Activated naive CD8-positive, alpha-beta T cell treated with anti-CD3 and anti-CD28 coated beads, Interleukin-2, amount 50 U/mL, for 24 hours (primary cell): ENCODE results near the gene CYP4F12.
"Not testable (repeated sequence)": the region's sequence is repeated elsewhere in the genome, so short reads cannot be mapped to it uniquely, and the experiment has no call there.

ENCODE experiments used
- ATAC-seq: fragments of 150-1000 bp; cut with Tn5 transposase; one replicate; pipeline ENCODE4 v1.10.0; 2021
- DNase-seq: peaks from one replicate; pipeline ENCODE4 v3.0.0; 2021
- H3K27ac Mint-ChIP-seq: one replicate; pipeline ENCODE4 v1.8.0; 2021; ENCODE audit warnings: mild to moderate bottlenecking, mixed read lengths
- H3K27me3 Mint-ChIP-seq: one replicate; pipeline ENCODE4 v1.8.0; 2021; ENCODE audit warnings: mixed read lengths
- H3K36me3 Mint-ChIP-seq: one replicate; pipeline ENCODE4 v1.8.0; 2021; ENCODE audit warnings: low read depth, mixed read lengths
- H3K4me1 Mint-ChIP-seq: one replicate; pipeline ENCODE4 v1.8.0; 2021; ENCODE audit warnings: mixed read lengths
- H3K4me3 Mint-ChIP-seq: one replicate; pipeline ENCODE4 v1.8.0; 2021; ENCODE audit warnings: mild to moderate bottlenecking, moderate library complexity, mixed read lengths
- H3K9me3 Mint-ChIP-seq: one replicate; pipeline ENCODE4 v1.8.0; 2021; ENCODE audit warnings: mixed read lengths

The CYP4F12 gene

GRCh38 chr19:15671237-15671821 lies 1.6 kb upstream of the CYP4F12 start:
- peaks cover 3% of the 10 kb centered on the region for H3K27me3 Mint-ChIP-seq
- ATAC-seq (no peak), DNase-seq (no peak)
- no peaks in the 10 kb centered on the region for H3K36me3 Mint-ChIP-seq
- peaks cover 7% of the 10 kb centered on the region for H3K9me3 Mint-ChIP-seq
- H3K27ac Mint-ChIP-seq, result no peak overlapping the region
- no peak overlapping the region for H3K4me3 Mint-ChIP-seq
- H3K4me1 Mint-ChIP-seq, result peaks cover 16% of the 10 kb centered on the region

DNA sequence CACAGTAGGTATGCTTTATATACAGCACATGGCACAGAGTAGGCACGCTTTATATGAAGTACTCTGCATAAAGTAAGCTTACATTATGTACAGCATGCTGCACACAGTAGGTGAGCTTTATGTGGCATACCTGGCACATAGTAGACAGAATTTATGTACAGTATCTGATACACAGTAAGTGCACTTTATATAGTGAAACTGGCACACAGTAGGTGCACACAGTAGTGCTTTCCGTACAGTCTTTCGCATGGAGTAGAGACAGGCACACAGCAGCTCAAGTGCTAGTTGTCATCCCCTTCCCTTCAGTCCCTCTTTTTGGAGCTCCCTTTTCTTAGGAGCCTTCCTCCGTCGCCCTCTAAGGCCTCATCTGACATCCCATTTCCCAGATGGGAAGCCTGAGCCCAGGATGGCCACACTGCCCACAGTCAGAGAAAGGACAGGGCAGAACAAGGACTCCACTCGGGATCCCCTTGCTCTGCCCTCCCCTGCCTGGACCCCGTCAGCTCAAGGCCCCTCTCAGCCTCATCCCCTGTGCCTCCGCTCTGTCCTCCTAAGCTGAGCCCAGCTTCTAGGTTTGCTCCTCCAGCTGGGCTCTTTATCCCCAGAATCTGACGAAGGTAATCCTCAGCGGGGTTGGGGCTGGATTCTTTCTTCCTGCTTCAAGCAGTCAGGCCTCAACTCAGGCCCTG lies 852 bp upstream of the CYP4F12 start:
- Mint-ChIP-seq H3K4me3 (no peak overlapping the region), H3K36me3 (no peaks in the 10 kb centered on the region), H3K4me1 (peaks cover 16% of the 10 kb centered on the region), H3K27me3 (peaks cover 3% of the 10 kb centered on the region), H3K27ac (no peak overlapping the region), H3K9me3 (peaks cover 7% of the 10 kb centered on the region)
- DNase-seq (no peak), ATAC-seq (no peak)

- DNase-seq (no peak), ATAC-seq (peak; percentile 66)
- Mint-ChIP-seq H3K4me1 (peaks cover 19% of the 10 kb centered on the region), H3K27ac (no peak overlapping the region), H3K27me3 (peaks cover 3% of the 10 kb centered on the region), H3K9me3 (peaks cover 15% of the 10 kb centered on the region), H3K36me3 (no peaks in the 10 kb centered on the region), H3K4me3 (no peak overlapping the region)
Observed at GRCh38 chr19:15673176-15673654, 328 bp downstream of the CYP4F12 start.

DNA sequence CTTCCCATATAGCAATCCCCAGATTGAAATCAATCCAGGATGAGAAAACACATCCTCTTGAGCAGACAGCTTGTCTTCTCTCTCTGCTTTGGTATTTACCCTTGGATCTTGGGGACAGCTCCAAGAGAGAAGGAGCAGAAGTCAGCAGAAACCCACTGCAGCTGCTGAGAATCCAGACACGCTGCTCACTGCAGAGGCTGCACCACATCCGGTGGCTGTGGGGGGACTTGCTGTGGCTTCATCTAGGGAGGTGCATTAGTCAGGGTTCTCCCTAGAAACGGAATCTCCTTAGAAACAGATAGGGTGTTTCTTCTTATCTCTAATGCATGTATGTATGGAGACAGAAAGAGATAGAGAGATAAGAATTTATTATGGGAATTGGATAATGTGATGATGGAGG lies 2.7 kb downstream of the CYP4F12 start:
- H3K27ac Mint-ChIP-seq, result no peak overlapping the region
- DNase-seq, result no peak
- no peak for ATAC-seq

DNA sequence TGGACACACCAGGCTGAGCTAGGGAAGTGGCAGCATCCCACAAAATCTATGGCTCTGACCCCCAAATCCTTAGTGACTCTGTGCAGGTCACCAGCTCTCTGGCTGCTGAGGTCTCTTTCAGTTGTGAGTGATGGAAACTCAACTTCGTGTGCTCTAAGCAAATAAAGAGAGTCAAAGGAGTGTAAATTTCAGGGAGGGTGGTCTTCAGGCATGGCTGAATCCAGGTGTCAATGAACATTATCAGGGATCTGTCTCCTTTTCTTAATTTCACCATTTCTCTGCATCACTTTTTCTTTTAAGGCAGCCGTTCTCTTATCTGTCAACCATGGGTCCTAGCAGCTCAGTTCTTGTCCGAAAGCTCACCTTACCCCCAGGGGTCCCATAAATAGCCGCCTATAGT lies 6.2 kb downstream of the CYP4F12 start:
- no peaks in the 10 kb centered on the region for H3K36me3 Mint-ChIP-seq
- DNase-seq (no peak), ATAC-seq (no peak)
- H3K4me1 Mint-ChIP-seq, result peaks cover 7% of the 10 kb centered on the region
- H3K4me3 Mint-ChIP-seq, result no peak overlapping the region
- peaks cover 10% of the 10 kb centered on the region for H3K27me3 Mint-ChIP-seq
- H3K9me3 Mint-ChIP-seq, result peaks cover 15% of the 10 kb centered on the region
- no peak overlapping the region for H3K27ac Mint-ChIP-seq

More for the DNA sequence above, 2.7 kb downstream of the CYP4F12 start:
- Mint-ChIP-seq H3K9me3 (peaks cover 15% of the 10 kb centered on the region), H3K27me3 (peaks cover 2% of the 10 kb centered on the region), H3K4me1 (peaks cover 19% of the 10 kb centered on the region), H3K36me3 (no peaks in the 10 kb centered on the region), H3K4me3 (no peak overlapping the region)

GRCh38 chr19:15679865-15680264 lies 7.0 kb downstream of the CYP4F12 start:
- H3K36me3 Mint-ChIP-seq, ATAC-seq, H3K9me3 Mint-ChIP-seq, H3K4me1 Mint-ChIP-seq, H3K27ac Mint-ChIP-seq, H3K4me3 Mint-ChIP-seq, DNase-seq: not testable (repeated sequence)
- H3K27me3 Mint-ChIP-seq, result peaks cover 13% of the 10 kb centered on the region

DNA sequence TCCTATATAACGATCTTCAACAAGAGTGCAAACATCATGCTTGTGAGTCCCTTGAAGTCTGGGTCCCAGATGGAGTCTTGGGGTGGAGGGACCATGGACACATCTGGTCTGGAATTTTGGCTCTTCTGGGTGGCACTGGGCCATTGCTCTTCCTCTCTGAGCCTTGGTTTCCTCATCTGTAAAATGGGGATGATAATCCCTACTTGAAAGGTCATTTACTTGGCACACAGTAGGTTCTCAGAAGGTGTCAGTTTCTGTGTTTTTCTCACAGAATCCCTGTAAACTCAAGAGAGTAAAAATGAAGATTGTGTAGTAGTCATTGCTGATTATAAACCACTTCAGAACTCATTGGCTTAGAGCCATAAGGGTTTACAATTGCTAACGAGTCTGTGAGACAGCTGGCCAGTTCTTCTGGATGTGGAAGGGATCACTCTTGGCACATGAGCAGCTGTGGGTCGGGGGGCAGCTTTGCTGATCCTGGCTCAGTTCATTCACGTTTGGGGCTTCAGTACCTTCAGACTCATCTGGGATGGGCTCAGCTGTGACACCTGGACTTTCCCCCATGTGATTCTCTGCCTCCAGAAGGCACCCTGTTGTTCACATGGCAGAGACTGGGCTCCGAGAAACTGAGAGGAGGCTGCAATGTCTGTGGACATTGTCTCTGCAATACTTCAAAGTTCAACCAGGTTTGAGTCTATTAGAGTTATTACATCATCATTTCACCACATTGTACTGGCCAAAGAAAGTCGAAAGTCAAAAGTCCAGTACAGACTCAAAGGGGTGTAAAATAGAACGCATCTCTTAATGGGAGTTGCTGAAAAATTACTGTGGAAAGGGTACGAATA lies 7.8 kb downstream of the CYP4F12 start:
- Mint-ChIP-seq H3K36me3 (no peaks in the 10 kb centered on the region), H3K27ac (no peak overlapping the region), H3K4me1 (peaks cover 2% of the 10 kb centered on the region), H3K4me3 (no peak overlapping the region), H3K27me3 (peaks cover 17% of the 10 kb centered on the region), H3K9me3 (peaks cover 8% of the 10 kb centered on the region)
- DNase-seq (no peak), ATAC-seq (no peak)

- no peaks in the 10 kb centered on the region for H3K36me3 Mint-ChIP-seq
- no peak for DNase-seq
- no peak overlapping the region for H3K4me3 Mint-ChIP-seq
- H3K27me3 Mint-ChIP-seq, result peaks cover 25% of the 10 kb centered on the region
- no peak for ATAC-seq
- peaks cover 4% of the 10 kb centered on the region for H3K9me3 Mint-ChIP-seq
- no peaks in the 10 kb centered on the region for H3K4me1 Mint-ChIP-seq
- H3K27ac Mint-ChIP-seq, result no peak overlapping the region
Observed at GRCh38 chr19:15683411-15683810, 10.5 kb downstream of the CYP4F12 start.

GRCh38 chr19:15684828-15685227 lies 11.9 kb downstream of the CYP4F12 start:
- DNase-seq (peak; percentile 7), ATAC-seq (no peak)
- H3K27me3 Mint-ChIP-seq, result peaks cover 23% of the 10 kb centered on the region
- H3K9me3 Mint-ChIP-seq, result peaks cover 6% of the 10 kb centered on the region
- H3K36me3 Mint-ChIP-seq, result no peaks in the 10 kb centered on the region
- H3K4me1 Mint-ChIP-seq, result no peaks in the 10 kb centered on the region
- H3K27ac Mint-ChIP-seq, result no peak overlapping the region
- H3K4me3 Mint-ChIP-seq, result no peak overlapping the region

DNA sequence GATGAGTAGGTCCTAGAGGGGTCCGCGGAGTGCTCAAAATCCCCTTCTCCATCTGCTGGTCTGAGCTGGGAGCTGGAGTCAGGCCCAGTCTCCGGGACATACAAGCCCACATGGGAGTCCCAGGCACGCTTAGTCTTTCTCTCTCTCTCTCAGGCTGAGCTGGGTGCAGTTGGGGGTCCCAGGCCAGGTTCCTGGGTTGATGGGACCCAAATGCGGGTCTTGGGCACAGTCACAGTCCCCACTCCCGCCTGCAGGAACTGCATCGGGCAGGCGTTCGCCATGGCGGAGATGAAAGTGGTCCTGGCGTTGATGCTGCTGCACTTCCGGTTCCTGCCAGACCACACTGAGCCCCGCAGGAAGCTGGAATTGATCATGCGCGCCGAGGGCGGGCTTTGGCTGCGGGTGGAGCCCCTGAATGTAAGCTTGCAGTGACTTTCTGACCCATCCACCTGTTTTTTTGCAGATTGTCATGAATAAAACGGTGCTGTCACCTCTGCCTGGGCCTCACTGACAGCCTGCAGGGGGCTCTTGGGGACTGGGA lies 23.8 kb downstream of the CYP4F12 start:
- Mint-ChIP-seq H3K4me1 (no peaks in the 10 kb centered on the region), H3K27ac (no peak overlapping the region), H3K36me3 (no peaks in the 10 kb centered on the region), H3K9me3 (no peaks in the 10 kb centered on the region), H3K4me3 (no peak overlapping the region), H3K27me3 (peaks cover 26% of the 10 kb centered on the region)
- ATAC-seq (no peak), DNase-seq (no peak)

DNA sequence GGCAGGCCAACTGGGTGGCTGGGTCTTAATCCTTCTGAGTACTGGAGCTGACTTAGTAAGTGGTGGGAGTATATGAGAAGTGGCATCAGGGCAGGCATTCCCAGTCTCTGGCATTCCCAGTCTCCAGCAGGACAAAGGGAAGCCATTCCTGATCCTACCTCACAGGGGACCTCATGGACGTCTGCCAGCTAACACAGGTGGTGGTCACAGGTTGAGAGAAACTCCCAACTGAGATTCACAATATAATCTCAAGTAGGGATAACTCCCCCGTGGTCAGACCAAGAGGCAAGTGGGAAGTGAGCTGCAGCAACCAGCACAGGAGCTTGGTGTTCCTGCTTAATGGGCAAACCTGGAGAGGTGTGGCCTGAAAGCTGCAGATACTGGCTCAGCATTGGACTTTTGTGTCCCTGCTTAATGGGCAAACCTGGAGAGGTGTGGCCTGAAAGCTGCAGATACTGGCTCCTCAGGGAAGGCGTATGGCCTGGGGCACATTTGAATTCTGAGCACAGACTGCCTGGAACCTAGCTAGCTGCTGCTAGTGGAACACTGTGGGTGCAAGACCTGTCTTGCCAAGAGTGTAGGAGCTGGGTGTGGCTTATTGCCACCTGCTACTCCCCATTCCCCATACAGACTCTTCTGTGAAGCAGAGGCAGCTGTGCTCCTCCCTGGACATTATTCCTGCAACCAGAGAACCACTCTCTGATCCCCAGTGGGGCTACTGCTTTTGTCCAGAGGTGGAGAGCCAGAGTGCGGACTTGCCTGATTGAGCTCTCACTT lies 29.1 kb downstream of the CYP4F12 start:
- DNase-seq (no peak), ATAC-seq (no peak)
- no peak overlapping the region for H3K27ac Mint-ChIP-seq
- H3K4me1 Mint-ChIP-seq, result no peaks in the 10 kb centered on the region
- no peaks in the 10 kb centered on the region for H3K9me3 Mint-ChIP-seq
- peaks cover 41% of the 10 kb centered on the region for H3K27me3 Mint-ChIP-seq
- no peak overlapping the region for H3K4me3 Mint-ChIP-seq
- no peaks in the 10 kb centered on the region for H3K36me3 Mint-ChIP-seq

GRCh38 chr19:15702534-15702930 lies 29.6 kb downstream of the CYP4F12 start:
- DNase-seq, result peak; percentile 21
- Mint-ChIP-seq H3K4me3 (no peak overlapping the region), H3K4me1 (no peaks in the 10 kb centered on the region), H3K9me3 (no peaks in the 10 kb centered on the region), H3K27me3 (peaks cover 42% of the 10 kb centered on the region), H3K36me3 (no peaks in the 10 kb centered on the region), H3K27ac (no peak overlapping the region)
- no peak for ATAC-seq

DNA sequence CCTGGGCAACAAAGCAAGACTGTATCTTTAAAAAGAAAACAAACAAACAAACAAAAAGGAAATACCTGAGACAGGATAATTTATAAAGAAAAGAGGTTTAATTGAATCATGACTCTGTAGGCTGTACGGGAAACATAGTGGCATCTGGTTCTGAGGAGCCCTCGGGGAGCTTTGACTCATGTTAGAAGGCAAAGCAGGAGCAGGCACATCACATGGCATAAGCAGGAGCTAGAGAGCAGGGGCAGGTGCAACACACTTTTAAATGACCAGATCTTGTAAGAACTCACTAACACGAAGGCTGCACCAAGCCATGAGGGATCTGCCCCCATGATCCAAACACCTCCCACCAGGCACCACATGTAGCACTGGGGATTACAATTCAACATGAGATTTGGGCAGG lies 41.8 kb downstream of the CYP4F12 start:
- Mint-ChIP-seq H3K36me3 (no peaks in the 10 kb centered on the region), H3K27me3 (peaks cover 17% of the 10 kb centered on the region), H3K27ac (no peak overlapping the region), H3K4me1 (no peaks in the 10 kb centered on the region), H3K9me3 (peaks cover 5% of the 10 kb centered on the region), H3K4me3 (no peak overlapping the region)
- DNase-seq (no peak), ATAC-seq (no peak)

DNA sequence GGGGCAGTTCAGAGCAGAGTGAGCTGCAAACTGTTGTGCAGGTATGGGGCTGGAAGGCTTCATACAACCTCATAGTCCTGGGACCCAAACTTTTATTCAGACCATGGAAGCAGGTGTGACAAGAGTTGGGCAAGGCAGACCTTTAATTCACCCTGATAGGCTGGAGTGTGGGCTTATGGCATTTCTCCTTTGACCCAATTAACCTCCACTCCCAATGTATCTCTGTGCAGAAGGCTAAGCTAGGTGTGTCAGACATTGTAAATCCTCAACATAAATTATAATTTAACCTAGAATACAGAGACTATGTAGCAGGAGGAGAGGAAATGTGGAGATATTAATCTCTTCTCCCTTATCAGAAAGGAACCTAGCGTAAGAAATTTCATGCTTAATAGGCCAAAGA lies 42.8 kb downstream of the CYP4F12 start:
- Mint-ChIP-seq H3K4me3 (no peak overlapping the region), H3K4me1 (no peaks in the 10 kb centered on the region), H3K36me3 (no peaks in the 10 kb centered on the region), H3K27ac (no peak overlapping the region), H3K9me3 (peaks cover 5% of the 10 kb centered on the region), H3K27me3 (peaks cover 18% of the 10 kb centered on the region)
- ATAC-seq, result no peak
- no peak for DNase-seq
